ENCODE results near the gene AZU1. TPM values are rescaled to one million over a fixed set of nuclear protein-coding genes. Genes with fewer than 3 reads are reported as not detected.

AZU1 gene
- total and polyA plus RNA-seq, 2 experiments from 2014 or later = not detected

- 91 to 97% methylated on average over 41 to 87 of the region's 87 CpGs for whole genome bisulfite sequencing, 2 experiments (ENCODE audit: low coverage in 1 of 2, low lambda C conversion rate in 2 of 2, missing lambda C conversion rate in 2 of 2)
- H3K9me3 ChIP-seq (ENCODE audit: low read depth) = no peaks in the 10 kb centered on the region
These were observed 14.2 kb upstream of the AZU1 start for GRCh38 chr19:813219-814151.

DNA sequence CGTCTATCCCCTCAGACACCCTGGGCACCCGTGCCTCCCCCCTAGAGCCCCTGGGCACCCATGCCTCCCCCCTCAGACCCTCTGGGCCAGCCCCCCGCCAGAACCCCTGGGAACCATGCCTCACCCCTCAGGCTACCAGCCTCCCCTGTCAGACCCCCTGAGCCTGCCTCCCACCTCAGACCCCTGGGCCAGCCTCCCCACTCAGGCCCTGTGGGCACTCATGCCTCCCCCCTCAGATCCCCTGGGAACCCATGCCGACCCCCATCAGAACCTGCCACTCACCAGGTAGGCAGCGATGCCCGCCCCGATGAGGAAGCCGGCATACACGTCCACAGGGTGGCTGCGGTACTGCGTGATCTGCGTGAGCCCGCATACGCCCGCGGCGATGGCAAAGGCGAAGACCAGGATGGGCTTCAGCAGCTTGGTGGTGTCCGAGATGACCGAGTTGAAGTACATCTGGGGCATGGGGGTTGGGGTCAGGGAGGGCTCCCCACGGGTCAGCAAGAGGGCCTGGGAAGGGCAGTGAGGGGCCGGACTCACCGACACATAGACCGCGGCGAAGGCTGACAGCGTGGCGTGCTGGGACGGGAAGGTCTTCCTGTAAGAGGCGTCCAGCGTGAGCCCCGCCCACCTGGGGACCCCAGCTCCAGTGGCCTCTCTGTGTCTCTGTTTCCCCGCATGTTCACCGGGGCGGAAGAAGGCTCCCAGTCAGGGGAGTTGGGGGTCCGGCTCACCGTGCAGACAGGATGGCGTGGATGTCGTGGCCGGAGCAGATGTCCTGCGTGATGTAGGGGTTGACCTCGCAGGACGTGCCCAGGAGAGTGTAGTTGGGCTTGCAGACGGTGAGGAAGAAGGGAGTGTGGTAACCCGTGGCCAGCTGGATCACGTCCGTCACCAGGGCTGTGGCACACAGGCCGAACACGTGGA lies 13.2 kb upstream of the AZU1 start:
- H3K9me2 ChIP-seq (ENCODE audit: insufficient read depth) = no peaks in the 10 kb centered on the region
- DNase-seq = no peak
- H3K9me3 ChIP-seq (ENCODE audit: low read depth) = no peaks in the 10 kb centered on the region
- H3K4me3 ChIP-seq = no peak overlapping the region
- WGBS, 2 experiments (ENCODE audit: low coverage in 1 of 2, low lambda C conversion rate in 2 of 2, missing lambda C conversion rate in 2 of 2) = 85 to 88% methylated on average over 45 to 49 of the region's 49 CpGs
- no peaks in the 10 kb centered on the region for H3K27me3 ChIP-seq (replicated peaks; ENCODE audit: insufficient read depth)
- in situ Hi-C loops (cut with MboI) = no loop called here
- peaks cover 10% of the 10 kb centered on the region for H3F3A ChIP-seq (ENCODE audit: insufficient read depth)
- H3K27ac ChIP-seq = no peak overlapping the region
- no peak overlapping the region for H3K4me2 ChIP-seq (ENCODE audit: unreplicated experiment)
- H4K20me1 ChIP-seq (ENCODE audit: insufficient read depth) = peaks cover 3% of the 10 kb centered on the region; the same call in 1 of the 2 replicates
- H3K9ac ChIP-seq = no peak overlapping the region
- H3K4me1 ChIP-seq (ENCODE audit: insufficient read depth) = no peaks in the 10 kb centered on the region
- no peak overlapping the region for H2AFZ ChIP-seq
- H3K36me3 ChIP-seq (ENCODE audit: low read depth) = peaks cover 28% of the 10 kb centered on the region
- peaks cover 23% of the 10 kb centered on the region for H3K79me2 ChIP-seq (ENCODE audit: insufficient read depth)
- no peak for TF ChIP-seq EZH2 (IDR thresholded peaks at IDR 0.05; ENCODE audit: insufficient read depth, poor library complexity, severe bottlenecking)
- no peak for TF ChIP-seq EZH2phosphoT487 (IDR thresholded peaks at IDR 0.05; ENCODE audit: insufficient read depth, low read depth)

More at GRCh38 chr19:813219-814151, 14.2 kb upstream of the AZU1 start:
- in situ Hi-C loops (cut with MboI) = no loop called here
- Histone ChIP-seq H4K20me1 (ENCODE audit: insufficient read depth) (peaks cover 3% of the 10 kb centered on the region; the same call in 1 of the 2 replicates), H3K9ac (no peak overlapping the region), H3K9me2 (ENCODE audit: insufficient read depth) (no peaks in the 10 kb centered on the region), H3K27ac (no peak overlapping the region), H3K4me3 (no peak overlapping the region), H3K27me3 (replicated peaks; ENCODE audit: insufficient read depth) (no peaks in the 10 kb centered on the region), H3F3A (ENCODE audit: insufficient read depth) (peaks cover 10% of the 10 kb centered on the region), H3K4me2 (ENCODE audit: unreplicated experiment) (no peak overlapping the region), H3K79me2 (ENCODE audit: insufficient read depth) (peaks cover 33% of the 10 kb centered on the region), H2AFZ (no peak overlapping the region), H3K36me3 (ENCODE audit: low read depth) (peaks cover 35% of the 10 kb centered on the region), H3K4me1 (ENCODE audit: insufficient read depth) (no peaks in the 10 kb centered on the region)
- no peak for DNase-seq
- TF ChIP-seq EZH2 (IDR thresholded peaks at IDR 0.05; ENCODE audit: insufficient read depth, poor library complexity, severe bottlenecking) (no peak), EZH2phosphoT487 (IDR thresholded peaks at IDR 0.05; ENCODE audit: insufficient read depth, low read depth) (no peak)

DNA sequence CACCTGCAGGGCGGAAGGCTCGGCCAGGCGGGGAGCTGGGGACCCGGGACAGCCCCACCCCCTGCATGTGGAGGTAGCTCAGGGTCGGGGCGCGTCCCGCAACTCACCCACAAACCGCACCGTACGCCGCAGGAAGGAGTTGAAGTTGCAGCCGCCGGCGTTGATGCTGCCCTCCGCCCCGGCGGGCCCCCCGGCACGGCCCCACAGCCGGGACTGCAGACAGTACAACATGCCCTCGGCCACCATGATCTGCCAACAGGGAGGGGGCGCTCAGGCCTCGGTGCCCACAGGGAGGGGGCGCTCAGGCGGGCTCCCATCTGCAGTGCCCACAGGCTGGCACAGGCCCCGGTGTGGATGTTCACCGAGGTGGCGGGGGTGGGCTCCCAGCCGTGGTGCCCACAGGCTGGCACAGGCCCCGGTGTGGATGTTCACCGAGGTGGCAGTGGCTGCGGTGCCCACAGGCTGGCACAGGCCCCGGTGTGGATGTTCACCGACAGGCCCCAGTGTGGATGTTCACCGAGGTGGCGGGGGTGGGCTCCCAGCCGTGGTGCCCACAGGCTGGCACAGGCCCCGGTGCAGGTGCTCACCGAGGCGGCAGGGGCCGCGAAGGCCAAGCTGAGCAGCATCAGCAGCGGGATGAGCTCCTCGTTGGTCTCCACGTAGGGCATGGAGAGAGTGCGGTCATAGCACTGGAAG lies 12.4 kb upstream of the AZU1 start:
- Histone ChIP-seq H3K27ac (no peak overlapping the region), H3K79me2 (ENCODE audit: insufficient read depth) (peaks cover 15% of the 10 kb centered on the region), H3K4me2 (ENCODE audit: unreplicated experiment) (no peak overlapping the region), H3K9ac (no peak overlapping the region), H3K9me2 (ENCODE audit: insufficient read depth) (no peaks in the 10 kb centered on the region), H3K4me1 (ENCODE audit: insufficient read depth) (no peaks in the 10 kb centered on the region), H3K4me3 (no peak overlapping the region), H2AFZ (no peak overlapping the region), H3K9me3 (ENCODE audit: low read depth) (no peaks in the 10 kb centered on the region), H3K36me3 (ENCODE audit: low read depth) (peaks cover 20% of the 10 kb centered on the region), H4K20me1 (ENCODE audit: insufficient read depth) (peaks cover 3% of the 10 kb centered on the region; the same call in 1 of the 2 replicates), H3F3A (ENCODE audit: insufficient read depth) (peaks cover 10% of the 10 kb centered on the region), H3K27me3 (replicated peaks; ENCODE audit: insufficient read depth) (no peaks in the 10 kb centered on the region)
- no peak for TF ChIP-seq EZH2 (IDR thresholded peaks at IDR 0.05; ENCODE audit: insufficient read depth, poor library complexity, severe bottlenecking)
- no peak for TF ChIP-seq EZH2phosphoT487 (IDR thresholded peaks at IDR 0.05; ENCODE audit: insufficient read depth, low read depth)
- no peak for DNase-seq
- in situ Hi-C loops (cut with MboI) = no loop called here
- WGBS, 2 experiments (ENCODE audit: low coverage in 1 of 2, low lambda C conversion rate in 2 of 2, missing lambda C conversion rate in 2 of 2) = 92 to 94% methylated on average over 32 to 46 of the region's 47 CpGs
